ENCODE measurements around the gene UPP1. TPM values are rescaled to one million over a fixed set of nuclear protein-coding genes. Genes with fewer than 3 reads are reported as not detected.

UPP1 gene
- polyA plus RNA-seq, 1 donor = 2.1 TPM

Other genes starting within 250 kb of the UPP1 start
- 0.88 TPM for gene PKD1L1, start 140.8 kb upstream of the UPP1 start, polyA plus RNA-seq (ENCODE audit: insufficient read length)
- 16.7 TPM for gene HUS1, start 109.7 kb upstream of the UPP1 start, polyA plus RNA-seq (ENCODE audit: insufficient read length)
- gene SUN3, start 60.2 kb upstream of the UPP1 start, polyA plus RNA-seq (ENCODE audit: insufficient read length) = not detected
- gene C7orf57, start 53.7 kb upstream of the UPP1 start, polyA plus RNA-seq (ENCODE audit: insufficient read length) = not detected
- gene ABCA13, start 82.2 kb downstream of the UPP1 start, polyA plus RNA-seq (ENCODE audit: insufficient read length) = 0.10 TPM

Measured in hindlimb muscle (tissue), 1 donor.